Activated CD8-positive, alpha-beta memory T cell treated with anti-CD3 and anti-CD28 coated beads for 24 hours (primary cell): Measurements from ENCODE around the gene TRIM62.
A peak's percentile ranks its signal among the peaks of the same experiment; 100 is the strongest.

ENCODE experiments used
- DNase-seq: peaks from one replicate; pipeline ENCODE4 v3.0.0-alpha.2; 2020

Gene TRIM62

GRCh38 chr1:33180226-33180910 is 1.5 kb downstream of the TRIM62 start:
- DNase-seq = no peak

GRCh38 chr1:33178836-33179439 is 2.9 kb downstream of the TRIM62 start:
- peak; percentile 52 for DNase-seq

- peak; percentile 41 for DNase-seq
These were observed 3.8 kb downstream of the TRIM62 start for GRCh38 chr1:33177996-33178540.

GRCh38 chr1:33176887-33177286 is 5.0 kb downstream of the TRIM62 start:
- no peak for DNase-seq

- no peak for DNase-seq
These were observed 5.4 kb downstream of the TRIM62 start for GRCh38 chr1:33176362-33176850.

GRCh38 chr1:33175865-33176264 is 6.0 kb downstream of the TRIM62 start:
- no peak for DNase-seq

- no peak for DNase-seq
These were observed 8.8 kb downstream of the TRIM62 start for GRCh38 chr1:33173091-33173490.

- no peak for DNase-seq
These were observed 9.6 kb downstream of the TRIM62 start for GRCh38 chr1:33171977-33172813.

- no peak for DNase-seq
These were observed 11.2 kb downstream of the TRIM62 start for GRCh38 chr1:33170351-33171274.

GRCh38 chr1:33169290-33170055 is 12.4 kb downstream of the TRIM62 start:
- no peak for DNase-seq

GRCh38 chr1:33168556-33169289 is 13.1 kb downstream of the TRIM62 start:
- no peak for DNase-seq

GRCh38 chr1:33167650-33168447 is 14.0 kb downstream of the TRIM62 start:
- DNase-seq = no peak

GRCh38 chr1:33165809-33166208 is 16.0 kb downstream of the TRIM62 start:
- DNase-seq = no peak

- no peak for DNase-seq
These were observed 16.6 kb downstream of the TRIM62 start for GRCh38 chr1:33165209-33165608.

- DNase-seq = no peak
These were observed 18.0 kb downstream of the TRIM62 start for GRCh38 chr1:33163621-33164519.

- DNase-seq = no peak
These were observed 19.7 kb downstream of the TRIM62 start for GRCh38 chr1:33162141-33162540.

- no peak for DNase-seq
These were observed 20.7 kb downstream of the TRIM62 start for GRCh38 chr1:33161061-33161681.

GRCh38 chr1:33159577-33159976 is 22.3 kb downstream of the TRIM62 start:
- no peak for DNase-seq
